Fibroblast of skin of back (primary cell): ENCODE results near the gene CDYL.

Experiments used
- DNase-seq: peaks from one replicate; pipeline ENCODE4 v3.0.0-alpha.2; 2013

Gene CDYL

DNA sequence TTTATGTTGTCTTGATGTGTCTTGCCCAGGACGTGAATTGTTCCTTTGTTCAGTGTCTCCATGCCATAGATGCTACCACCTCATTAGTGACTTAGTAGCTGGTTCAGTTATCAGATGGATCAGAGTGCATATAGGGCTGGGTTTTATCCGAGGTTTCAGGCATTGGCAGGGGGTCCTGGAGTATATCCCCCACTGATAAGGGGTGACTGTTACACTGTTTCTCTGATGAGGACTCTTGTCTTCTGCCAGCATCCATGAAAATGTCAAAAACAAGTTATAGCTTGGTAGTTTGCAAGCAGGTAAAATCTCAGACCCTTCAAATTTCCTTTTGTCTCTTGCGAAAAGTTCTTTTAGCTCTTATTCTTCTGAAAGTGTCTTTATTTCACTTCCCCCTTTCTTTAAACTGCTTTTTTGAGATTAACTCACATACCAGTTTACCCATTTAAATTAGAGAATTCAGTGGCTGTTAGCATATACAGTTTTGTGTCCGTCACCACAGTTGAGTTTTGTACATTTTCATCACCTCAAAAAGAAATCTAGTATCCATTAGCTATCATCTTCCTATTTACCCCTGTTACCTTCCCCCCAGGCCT, 109.2 kb downstream of the CDYL start:
- no peak for DNase-seq

- no peak for DNase-seq
Observed at GRCh38 chr6:4888841-4889240, 112.6 kb downstream of the CDYL start.

- DNase-seq = no peak
Observed at GRCh38 chr6:4889701-4890100, 113.5 kb downstream of the CDYL start.

- DNase-seq = no peak
Observed at GRCh38 chr6:4890191-4890590, 114.0 kb downstream of the CDYL start.

DNA sequence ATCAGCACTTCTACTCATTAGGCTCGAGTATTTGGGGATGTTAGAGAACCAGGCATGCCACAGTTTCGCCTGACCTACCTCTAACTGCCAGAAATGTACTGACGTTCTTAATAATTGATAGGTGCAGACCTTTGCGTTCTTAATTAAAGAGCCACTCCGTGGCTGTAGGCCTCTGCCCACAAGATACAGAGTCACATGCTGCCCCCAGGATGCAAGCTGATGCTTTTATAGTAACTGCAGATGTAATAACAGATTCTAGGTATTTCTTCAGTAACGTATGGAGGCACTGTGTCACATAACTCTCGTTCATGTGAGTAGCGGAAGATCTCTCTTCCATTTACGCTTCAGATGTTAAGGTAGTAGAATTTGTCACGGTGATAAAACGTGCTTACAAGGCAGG, 114.4 kb downstream of the CDYL start:
- no peak for DNase-seq

GRCh38 chr6:4891141-4891540, 114.9 kb downstream of the CDYL start:
- DNase-seq = no peak

GRCh38 chr6:4892785-4893485, 116.7 kb downstream of the CDYL start:
- no peak for DNase-seq

DNA sequence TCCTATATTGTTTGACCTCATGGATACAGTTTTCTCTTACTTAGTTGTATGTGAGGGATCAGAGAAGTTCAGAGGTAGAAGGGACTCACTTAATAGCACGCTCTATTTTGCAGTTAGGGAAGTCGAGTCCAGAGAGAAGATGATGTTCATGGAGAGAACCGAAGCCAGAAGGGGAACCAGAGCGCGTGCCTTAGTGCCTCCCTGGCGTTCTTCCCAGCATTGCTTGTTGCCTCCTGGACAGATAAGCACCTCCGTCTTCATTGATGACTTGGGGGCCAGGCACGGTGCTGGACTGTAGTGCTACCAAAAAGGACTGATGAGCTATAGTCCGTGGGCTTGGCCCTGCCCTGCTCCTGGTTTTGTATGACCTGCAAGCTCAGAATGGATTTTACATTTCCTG, 117.8 kb downstream of the CDYL start:
- DNase-seq = no peak

- DNase-seq = no peak
Observed at GRCh38 chr6:4895971-4896370, 119.8 kb downstream of the CDYL start.

DNA sequence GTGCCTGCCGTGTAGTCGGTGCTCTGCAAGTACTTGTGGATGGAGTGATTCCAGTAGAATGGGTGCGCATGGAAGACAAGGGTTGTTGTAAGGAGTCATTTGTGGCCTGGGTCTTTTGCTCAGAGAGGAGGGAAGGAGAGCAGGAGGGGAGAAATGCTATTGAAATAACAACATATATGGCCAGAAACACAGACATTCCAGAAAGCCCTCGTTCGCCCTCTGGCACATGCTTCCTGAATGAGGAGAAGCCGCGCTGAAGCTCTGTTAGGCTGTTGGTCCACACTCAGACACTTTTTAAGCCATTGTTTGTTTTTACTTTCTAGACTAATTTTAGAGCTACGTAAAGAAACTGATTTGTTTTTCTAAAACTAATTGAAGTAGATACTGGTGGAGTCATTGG, 120.2 kb downstream of the CDYL start:
- DNase-seq = peak; percentile 44

DNA sequence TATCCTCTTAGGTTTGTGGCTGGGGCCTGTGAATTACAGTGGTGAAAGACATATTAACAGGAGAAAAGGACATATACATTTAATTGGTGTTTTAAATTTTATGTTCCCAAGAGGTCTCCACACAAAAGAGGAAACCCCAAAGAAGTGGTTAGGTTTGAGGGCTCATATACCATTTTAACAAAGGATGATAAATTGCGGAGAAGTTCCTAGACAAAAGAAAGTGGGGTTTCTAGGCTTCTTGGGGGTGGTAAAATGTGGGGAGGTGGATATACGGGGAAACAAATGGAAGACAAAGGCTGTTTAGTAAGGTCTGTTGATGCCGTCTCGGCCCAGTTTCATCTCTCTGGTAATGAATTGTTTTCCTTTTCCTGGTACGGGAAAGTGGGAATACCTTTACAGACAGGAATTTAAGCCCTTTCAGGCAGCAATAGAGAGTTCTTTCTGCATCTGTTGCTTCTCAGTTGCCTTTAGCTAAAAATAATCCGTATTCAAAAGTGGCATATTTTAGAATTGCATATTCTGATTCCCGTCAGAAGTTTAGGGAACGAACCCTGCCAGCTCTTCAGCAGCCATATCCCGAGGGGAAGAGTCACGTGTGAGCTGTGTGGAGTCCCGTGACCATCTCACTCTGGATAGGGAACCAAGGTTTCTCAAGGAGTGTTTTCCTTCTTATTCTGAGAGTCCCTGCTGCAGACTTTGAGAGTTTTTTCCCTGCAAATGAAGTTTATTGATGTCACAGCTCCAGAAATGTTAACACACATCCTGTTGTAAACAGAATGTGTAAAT, 123.2 kb downstream of the CDYL start:
- no peak for DNase-seq

GRCh38 chr6:4901386-4902061, 125.3 kb downstream of the CDYL start:
- DNase-seq = no peak

DNA sequence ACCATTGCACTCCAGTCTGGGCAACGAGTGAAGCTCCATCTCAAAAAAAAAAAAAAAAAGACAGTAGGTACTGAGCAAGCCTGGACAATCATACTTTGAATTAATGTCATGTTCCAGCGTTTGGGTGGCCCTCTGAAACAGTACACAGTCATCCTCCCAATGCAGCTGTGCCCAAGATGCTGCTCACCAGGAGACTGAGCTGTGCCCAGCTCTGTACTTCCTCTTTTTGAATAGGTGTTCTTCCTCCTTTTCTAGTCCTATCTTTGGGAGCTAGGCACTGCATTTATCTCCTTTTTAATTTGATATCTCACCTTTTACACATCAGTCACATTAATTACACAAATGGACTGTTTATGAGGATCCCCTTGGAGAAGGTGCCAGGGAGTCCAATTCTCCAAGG, 126.2 kb downstream of the CDYL start:
- DNase-seq = no peak

DNA sequence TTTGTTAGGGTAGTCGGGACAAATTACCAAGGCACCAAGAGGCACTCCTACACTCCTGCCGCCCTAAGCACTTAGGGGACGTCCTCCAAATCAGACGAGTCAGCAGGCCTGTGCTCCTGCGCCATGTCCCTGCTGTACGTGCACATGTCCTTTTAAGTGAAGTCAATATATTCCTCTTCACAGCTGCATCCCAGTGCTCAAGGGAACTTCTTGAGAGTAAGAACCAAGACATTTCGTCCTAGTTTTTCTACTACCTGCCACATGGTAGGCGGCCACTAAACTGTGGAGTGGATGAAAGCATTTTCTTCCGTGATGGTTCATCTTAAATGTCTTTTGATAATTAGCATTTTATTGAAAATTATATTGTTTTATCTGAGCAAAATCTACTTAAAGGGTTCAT, 126.9 kb downstream of the CDYL start:
- no peak for DNase-seq

DNA sequence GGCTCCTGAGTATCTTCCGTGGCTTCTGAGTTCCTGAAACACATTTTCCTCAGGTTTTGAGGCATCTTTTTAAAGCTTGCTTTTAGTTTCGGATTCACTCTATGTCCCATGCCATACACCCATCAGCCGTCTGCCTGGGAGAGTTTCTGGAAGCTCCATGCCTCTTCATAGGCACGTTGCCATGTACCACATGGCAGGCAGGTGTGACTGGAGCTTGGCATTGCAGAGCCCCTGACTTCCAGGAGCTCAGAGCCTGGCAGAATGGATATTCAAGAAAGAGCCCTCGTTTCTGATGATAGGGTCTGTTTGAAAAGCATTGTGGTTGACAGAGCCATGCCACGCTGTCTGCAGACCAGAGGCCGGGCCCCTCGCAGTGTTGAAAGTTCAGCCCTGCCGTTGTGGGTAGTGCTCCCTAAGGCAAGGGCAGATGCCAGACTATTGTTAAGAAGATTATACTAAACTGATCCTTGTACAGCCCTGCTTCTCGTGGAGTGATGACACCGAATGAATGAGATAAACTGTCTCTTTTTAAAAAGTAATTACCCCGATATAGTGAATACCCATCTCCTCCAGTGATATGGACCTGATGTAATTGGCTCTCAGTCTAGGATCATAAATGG, 127.7 kb downstream of the CDYL start:
- DNase-seq = no peak

DNA sequence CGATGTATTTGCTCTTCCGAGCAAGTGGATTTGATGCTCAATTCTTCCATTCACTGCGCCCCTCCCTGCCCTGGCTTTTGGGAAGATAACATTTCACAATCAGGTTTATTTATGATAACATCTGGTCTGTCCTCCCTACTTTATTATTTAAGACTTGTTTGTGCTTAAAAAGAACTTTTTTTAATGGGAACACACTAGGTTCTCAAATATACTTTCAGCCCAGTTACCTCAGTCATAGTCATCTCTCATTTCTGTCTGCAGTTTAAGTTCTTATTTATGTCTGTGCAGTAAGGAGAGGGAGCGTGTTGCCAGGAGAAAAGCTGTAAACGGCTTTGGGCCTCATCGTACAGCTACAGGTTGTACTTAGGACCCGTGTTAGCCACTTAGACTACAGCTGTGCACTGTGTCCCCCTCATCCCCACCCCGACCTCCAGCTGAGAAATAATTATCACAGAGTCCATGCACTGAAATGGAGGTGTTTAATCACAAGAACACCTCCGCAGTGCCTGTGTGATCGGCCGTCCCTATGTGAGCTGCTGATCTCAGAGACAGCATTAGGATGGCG, 128.3 kb downstream of the CDYL start:
- no peak for DNase-seq

- no peak for DNase-seq
Observed at GRCh38 chr6:4905826-4906225, 129.6 kb downstream of the CDYL start.

- no peak for DNase-seq
Observed at GRCh38 chr6:4906293-4907276, 130.4 kb downstream of the CDYL start.

GRCh38 chr6:4907602-4908001, 131.4 kb downstream of the CDYL start:
- no peak for DNase-seq

GRCh38 chr6:4908062-4908461, 131.9 kb downstream of the CDYL start:
- DNase-seq = no peak

- DNase-seq = no peak
Observed at GRCh38 chr6:4909063-4909706, 133.0 kb downstream of the CDYL start.
